ENCODE results near the gene ADGRG6.

ADGRG6 gene

DNA sequence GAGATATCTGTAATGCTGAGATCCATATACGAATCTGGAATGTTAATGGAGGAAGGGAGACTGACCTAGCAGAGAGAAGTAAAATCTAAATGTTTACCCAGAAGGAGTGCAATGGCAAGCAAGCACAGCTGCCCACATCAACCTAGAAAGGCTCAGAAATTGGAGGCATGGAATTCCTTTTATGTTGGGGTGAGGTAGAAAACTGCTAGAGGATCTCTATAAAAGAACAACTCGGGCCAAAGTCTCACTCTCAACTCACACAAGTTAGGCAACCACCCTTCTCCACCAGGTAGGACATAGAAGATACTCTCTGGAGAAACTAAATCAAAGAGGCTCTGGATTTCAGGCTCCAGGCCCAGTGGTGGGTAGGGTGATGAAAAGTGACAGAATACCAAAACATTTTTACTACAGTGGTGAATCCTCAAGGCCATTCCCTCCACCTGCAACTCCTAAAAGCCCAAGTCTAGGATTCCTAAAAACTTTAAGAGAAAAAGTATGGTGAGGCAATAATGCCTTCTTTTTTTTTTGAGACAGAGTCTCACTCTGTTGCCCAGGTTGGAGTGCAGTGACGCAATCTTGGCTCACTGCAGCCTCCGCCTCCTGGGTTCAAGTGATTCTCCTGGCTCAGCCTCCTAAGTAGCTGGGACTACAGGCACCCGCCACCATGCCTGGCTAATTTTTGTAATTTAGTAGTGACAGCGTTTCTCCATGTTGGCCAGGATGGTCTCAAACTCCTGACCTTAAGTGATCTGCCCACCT, 9.5 kb upstream of the ADGRG6 start:
- no peak for DNase-seq

DNA sequence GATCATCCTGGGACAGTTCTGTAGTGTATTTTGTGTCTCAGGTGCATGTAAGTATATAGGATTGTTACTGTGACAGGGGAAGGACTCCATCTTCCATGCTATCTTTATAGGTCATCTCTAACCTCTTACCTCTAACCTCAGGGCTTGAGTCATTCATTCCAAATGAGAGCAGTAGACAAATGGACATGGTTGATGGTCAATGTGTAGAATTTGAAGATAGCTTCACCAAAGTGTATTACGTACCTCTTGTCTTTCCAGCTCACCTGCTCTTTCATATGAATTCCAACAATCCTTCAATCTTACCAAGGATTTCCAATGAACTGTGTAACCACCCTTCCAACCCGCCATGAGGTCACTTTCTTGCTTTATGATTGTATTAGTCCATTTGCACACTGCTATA, 8.7 kb upstream of the ADGRG6 start:
- no peak for DNase-seq

DNA sequence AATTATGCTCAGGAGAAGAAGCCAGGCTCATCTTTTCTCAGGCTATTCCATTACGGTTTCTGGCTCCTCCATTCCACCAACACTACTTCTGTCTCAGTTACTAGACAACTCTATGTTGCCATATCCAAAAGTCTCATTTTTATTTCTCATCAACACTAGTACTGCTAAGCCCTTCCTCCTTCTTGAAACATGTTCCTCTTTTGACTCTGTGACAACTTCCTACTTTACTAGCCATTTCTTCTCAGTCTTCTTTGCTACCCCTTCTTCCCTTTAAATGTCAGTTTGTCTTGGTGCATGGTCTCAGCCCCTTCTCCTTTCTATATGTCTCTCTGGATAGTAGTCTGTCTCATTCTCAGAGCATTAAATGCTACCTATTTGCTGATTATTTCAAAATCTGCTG, 7.1 kb upstream of the ADGRG6 start:
- DNase-seq, result no peak

DNA sequence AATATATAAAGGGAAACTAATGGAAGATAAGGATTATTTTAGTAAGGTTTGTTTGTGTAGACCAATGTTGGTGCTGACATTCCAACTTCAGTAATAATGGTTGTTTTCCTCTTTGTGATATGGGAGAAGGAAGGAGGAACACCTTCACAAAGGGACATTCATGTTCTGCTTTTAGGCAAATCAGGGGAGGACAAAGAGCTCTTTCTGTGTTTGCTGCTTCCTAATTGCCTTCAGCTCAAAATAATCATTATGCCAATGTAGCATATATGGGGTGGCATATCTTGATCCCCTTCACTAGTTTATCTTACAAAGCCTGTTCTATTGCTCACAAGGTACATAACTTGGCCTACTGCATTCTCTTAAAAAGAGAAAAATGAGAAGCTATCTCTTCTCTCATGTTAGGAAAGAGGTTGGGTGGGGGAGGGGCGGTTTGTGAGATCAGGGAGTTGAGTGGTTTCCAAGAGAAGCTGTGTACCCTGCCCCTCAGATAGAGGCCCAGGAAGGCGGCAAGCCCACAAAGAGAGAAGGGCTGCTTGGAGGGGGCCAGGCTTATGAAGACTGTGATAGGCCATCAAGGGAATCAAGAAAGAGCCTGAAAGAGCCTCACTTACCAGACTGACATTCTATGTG, 4.7 kb upstream of the ADGRG6 start:
- no peak for DNase-seq

DNA sequence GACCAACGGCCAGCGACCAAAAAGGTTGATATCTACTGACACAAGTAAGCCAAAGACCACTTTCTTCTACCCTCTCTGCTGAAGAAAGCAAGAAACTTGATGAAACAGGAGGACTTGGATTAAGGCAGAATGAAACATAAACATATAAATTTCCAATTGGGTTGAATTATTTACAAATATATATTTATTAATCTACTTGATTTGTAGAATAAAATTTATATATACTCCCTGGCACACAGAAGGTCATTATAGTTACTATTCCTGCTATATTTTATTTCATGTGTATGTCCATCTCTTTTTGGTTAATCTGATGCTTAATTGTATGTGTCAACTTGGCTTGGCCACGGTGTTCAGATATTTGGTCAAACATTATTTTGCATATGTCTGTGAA, 4.2 kb upstream of the ADGRG6 start:
- DNase-seq, result no peak

DNA sequence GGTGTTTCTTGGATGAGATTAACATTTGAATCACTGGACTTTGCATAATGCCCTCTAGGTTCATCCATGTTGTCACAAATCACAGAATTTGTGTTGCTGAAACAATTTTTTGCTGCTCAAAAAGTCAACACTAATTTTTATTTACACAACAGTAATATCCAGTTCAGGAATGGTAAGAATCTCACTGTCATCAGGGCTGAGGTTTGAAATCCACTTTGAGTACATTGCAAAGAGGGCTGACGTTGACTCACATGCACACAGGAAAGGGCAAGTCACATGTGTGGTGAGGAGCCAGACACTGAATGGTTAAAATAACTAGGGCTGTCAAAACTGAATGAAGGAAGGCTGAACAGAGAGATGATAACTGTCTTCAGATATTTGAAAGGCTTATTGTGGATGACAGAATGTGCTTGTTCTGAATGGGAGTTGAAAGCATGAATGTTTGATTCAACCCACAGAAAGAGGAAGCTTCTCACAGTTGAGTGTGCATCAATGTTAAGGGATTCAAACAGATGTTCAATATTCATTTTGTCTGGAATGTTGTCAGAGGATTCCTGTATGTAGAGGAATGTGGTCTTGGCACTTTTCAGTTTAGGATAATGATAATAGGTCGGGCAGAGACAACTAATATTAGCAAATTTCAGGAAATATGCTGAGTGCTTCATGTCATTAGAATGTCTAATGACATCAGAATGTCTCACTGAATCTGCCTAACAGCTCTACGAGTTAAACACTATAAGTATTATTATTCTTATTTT, 3.6 kb upstream of the ADGRG6 start:
- DNase-seq, result no peak

DNA sequence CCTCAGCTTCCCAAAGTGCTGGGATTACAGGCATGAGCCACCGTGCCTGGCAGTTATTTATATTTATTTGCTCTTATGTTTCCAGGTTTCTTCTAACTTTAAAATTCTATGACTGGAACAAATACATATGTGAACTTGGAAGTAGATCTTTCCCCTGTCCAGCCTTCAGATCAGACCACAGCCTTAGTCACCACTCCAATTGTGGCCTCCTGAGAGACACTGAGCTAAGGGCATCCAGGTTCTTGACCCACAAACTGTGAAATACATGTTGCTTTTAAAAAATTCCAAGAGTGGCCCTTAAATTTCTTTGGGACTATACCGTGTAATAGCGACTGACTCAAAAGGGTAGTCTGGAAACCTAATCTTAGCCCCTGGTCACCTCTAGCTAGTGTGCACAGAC, 1.5 kb upstream of the ADGRG6 start:
- no peak for DNase-seq

DNA sequence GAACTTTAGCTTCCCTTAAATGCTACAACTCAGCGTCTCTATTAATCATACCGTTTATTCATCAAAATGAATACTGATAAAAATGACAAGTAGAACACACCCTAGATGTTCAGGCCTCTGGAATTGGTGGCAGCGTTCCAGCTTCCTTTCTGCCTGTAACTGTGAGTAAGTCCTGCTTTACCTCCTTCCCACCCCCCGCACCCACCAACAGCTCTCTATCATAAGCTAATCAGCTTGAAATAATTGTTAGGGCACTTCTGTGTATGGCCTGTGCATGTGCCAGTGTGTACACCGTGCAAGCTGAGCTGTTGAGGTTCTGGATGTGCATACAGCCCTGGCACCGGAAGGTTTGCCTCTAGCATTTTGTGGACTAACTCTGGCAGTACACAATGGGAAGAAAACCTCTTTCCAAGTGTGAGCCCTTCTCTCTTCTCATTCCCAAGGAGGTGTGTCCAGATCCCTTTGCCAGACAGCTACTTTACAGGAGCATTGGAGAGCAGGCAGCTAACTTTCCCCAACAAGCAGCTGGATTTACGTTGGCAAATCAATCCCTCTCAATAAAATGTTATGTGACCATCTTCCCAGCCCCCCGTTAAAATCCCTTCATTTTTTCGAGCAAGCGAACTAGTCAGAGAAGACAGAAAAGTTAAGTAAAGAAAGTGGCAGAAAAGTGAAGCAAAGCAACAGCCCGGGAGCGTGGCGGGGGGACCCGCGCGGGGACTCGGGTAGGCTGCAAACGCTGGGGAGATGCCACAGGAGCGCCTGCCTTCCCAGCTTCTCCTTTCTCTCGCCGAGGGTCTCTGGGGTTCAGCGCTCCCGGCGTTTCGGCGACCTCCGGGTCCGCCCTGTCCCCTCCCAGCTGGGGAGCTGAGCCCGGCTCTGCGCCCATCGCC, 803 bp upstream of the ADGRG6 start:
- no peak for DNase-seq

DNA sequence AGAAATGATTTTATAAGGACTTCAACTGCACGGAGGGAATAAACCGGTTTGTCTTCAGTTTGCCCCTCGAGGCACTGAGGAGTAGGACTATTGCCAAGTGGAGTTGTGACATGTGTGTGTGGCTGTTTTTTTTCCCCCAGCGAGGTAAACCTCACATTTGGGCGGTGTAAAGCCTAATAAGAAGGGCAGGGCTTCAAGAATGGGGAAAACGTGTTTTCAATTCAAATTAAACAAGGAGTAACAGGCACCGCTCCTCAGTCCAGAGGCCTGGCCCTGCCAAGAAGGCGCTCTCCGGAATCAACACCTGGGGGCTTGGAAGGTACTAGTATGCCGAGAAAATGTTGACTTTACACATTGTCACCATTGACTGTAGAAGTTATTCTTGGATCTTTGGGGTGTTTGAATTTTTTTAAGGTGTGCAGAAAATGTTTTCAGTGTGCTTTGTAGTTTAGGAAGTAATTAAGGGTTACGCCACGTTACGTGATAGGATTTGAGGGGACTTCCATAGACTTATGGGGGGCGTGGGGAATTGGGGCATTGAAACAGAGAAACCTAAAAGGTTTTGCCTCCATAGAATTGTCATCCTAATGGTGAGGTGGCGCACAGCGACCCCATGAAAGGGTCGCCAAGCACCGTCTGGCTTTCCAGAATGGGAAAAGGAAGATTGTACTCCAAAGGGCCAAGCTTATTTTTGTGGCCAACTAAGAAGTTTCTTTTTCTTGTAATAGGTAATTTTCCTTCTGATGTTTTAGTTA, 791 bp downstream of the ADGRG6 start:
- no peak for DNase-seq

DNA sequence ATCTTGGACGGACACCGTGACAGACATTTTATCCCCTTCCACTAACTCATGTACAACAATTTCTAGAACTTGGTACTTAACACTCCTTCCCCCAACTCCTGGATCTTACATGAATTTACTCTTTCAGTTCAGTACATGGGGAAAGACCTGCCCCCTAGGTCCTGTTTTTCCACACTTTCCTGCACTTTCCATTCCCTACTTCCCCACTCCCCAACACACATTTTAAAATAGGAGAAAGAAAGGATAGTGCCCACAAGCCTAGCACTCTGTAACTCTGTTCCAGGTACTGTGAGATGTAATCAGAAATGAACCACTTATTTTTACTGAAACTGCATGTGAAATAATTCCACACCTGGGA, 1.3 kb downstream of the ADGRG6 start:
- DNase-seq, result no peak

DNA sequence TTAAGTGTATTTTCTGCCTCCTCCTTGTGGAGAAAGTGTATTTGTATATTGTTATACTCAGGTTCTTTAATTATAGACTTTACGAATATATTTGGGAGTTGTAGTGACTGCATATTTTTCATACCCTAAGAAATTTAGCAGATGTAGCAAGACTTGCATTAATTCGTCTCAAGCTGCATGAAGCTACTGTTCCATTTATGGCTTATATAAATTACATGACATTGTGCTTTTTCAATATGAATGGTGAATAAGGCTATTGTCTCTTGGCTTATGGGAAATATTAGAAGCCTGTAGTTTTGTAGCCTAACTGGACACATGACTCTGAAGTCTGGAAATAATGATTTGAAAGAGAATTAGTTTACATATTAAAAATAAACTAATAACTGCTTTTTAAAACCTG, 2.4 kb downstream of the ADGRG6 start:
- DNase-seq, result no peak

DNA sequence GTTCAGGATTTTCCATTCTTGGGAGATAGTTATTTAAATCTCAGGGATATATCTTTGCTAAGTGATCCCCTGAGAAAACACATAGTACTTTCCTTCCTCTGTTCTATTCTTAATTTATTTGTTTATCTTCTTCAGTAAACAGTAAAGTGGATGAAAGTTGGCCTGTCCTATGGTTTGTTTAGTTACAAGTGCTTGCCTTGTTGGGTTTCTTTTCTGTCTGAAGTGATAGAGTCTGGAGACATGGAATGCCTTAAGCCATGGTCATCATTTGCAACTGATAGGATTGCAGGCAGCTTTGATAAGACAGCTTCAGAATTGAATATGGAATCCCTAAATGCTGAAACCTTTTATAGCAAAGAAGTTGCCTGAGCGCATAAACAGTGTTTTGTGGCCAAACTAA, 4.9 kb downstream of the ADGRG6 start:
- DNase-seq, result no peak

DNA sequence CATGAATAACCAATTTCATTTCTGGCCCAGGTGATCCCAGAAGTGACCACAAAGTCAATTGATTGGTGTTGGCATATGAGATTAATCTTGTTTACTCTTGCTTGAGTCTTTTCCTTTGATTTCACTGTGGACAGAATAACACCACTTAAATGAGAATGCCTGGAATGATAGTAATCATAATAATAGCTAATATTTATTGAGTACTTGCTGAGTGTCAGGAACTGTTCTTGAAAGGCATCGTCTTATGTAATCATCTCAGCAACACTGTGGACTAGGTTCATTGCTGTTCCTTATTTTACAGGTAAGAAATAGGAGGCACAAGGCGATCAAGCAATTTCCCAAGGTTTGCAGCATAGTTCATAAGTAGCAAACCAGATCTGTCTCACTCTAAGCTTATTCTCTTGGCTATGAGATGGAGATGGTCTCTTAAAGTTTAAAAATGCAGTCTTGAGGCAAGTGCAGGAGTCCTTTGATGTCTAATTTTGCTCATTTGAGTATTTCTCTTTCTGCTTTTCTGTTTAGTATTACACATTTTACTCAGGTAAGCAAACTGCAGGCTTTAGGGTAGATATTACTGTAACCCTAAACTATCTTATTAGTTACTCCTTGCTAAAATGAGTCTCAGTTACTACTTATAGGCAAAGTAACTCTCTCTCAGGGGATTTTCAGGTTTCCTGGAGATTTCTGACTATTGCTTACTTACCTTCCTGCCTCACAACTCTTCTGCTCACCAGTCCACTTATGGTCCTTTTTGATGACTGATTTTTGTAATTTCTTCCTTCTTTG, 6.3 kb downstream of the ADGRG6 start:
- no peak for DNase-seq

DNA sequence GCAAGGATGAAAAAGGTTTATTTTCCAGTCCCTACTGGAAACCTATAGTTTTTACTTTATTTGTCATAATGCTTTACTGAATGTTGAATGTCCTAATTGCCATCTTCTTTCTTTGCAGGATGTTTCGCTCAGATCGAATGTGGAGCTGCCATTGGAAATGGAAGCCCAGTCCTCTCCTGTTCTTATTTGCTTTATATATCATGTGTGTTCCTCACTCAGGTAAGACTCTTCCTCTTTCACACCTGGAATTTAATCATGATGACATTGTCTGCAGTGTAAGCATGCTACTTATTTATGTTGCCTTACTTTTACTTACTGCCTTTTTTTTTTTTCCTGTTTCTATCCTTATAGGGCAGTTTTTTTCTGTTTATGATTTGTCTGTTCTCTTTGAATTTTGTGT, 7.6 kb downstream of the ADGRG6 start:
- no peak for DNase-seq

DNA sequence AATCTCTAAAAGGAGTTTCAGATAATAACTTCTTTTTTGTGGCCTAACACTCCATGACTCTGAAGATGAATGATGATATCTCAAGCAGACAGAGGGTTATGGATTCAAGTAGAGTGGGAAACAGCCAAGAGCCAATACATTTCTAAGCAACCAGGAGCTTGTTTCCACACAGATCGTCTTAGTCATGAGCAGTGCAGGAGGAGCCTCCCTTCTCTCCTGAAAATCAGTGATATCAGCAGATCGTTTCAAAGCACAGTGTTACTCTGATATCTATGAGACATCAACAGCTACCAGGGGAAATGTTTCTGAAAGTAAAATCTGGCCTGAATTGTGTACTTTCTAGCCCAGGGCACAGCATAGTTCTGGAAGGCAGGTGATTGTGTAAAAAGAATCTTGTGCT, 11.5 kb downstream of the ADGRG6 start:
- no peak for DNase-seq

DNA sequence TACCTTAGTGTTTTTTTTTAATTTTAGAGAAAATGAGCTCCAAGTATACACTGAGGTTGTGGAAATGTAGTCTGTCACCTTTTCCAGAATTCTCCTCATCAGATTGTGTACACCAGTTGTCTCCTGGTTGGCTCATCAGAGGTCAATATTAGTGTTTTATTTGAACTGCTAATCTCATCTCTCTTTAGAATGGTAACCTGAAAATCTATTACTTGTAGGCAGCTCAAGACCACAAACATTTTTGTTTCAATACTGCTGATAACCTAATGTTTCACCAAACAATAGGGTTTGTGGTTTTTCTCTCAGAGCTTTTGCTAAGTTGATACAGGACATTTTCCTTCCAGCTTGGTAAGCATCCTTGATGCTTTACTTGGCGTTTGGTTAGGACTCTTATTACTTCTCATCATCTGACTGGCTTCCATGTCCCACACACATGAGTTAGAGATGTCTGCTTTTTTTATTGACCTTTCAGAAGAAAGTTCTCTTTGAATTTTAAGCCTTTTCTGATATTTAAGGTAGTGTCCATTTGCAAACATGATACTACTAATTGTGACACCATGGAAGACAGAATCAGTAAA, 15.1 kb downstream of the ADGRG6 start:
- no peak for DNase-seq

DNA sequence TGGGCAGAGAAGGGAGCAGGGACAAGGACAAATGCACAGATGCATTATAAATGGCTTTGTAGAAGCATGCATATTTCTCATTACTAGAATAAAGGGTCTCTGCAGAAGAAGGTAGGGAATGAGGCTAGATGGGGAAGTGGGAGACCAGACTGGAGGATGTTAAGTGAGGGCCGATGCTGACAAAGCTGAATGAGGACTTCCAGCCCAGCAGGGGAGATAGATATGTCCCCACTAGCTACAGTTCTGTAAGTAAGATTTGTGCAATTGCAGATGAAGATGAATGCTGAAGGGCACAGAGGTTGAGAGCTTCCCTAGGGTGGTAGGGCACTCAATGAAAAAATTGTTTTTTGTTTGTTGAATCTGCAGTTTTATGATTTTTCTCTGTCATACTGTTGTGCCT, 16.9 kb downstream of the ADGRG6 start:
- DNase-seq, result no peak

DNA sequence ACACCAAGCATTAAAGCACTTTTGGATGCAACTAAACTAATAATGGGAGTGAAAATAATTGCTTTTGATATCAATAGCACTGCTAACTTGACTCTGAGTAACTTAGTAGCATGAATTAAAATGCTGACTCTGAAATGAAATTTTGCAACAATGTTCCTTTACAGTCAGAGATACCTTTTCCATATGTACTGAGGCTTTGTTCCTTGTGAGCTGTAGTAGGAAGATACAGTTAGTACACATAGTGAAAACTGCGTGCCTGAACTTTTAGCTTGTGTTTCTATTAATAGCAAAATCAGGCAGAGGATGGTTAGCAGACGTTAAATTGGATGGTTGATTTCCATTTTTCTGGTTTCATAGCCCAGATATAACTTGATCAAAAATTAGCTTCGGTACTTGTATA, 18.6 kb downstream of the ADGRG6 start:
- DNase-seq, result no peak

DNA sequence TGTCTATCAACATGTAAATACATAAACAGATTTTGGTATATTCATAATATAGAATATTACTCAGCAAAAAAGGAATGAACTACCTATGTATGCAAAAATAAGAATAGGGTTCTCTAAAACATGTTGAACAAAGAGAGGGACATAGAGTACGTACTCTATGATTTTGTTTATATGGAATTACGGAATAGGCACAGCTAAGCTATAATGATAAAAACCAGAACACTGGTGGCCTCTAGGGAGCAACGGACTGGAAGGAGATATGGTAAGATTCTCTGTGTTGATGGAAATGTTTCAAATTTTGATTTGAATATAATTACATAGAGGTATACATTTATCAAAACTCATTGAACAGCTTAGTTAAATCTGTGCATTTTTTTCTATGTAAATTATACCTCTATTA, 19.6 kb downstream of the ADGRG6 start:
- no peak for DNase-seq

DNA sequence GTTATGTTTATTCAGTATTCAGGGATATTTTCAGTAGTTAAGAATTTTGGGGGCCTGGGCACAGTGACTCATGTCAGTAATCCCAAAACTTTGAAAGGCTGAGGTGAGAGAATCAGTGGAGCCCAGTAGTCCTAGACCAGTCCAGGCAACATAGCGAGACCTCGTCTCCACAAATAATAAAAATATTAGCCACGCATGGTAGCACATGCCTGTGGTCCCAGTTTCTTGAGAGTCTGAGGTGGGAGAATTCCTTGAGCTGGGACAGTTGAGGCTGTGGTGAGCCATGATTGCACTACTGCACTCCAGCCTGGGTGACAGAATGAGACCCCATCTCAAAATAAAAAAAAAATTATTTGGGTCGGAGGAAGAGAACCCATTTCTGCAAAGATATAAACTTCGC, 20.3 kb downstream of the ADGRG6 start:
- DNase-seq, result no peak

DNA sequence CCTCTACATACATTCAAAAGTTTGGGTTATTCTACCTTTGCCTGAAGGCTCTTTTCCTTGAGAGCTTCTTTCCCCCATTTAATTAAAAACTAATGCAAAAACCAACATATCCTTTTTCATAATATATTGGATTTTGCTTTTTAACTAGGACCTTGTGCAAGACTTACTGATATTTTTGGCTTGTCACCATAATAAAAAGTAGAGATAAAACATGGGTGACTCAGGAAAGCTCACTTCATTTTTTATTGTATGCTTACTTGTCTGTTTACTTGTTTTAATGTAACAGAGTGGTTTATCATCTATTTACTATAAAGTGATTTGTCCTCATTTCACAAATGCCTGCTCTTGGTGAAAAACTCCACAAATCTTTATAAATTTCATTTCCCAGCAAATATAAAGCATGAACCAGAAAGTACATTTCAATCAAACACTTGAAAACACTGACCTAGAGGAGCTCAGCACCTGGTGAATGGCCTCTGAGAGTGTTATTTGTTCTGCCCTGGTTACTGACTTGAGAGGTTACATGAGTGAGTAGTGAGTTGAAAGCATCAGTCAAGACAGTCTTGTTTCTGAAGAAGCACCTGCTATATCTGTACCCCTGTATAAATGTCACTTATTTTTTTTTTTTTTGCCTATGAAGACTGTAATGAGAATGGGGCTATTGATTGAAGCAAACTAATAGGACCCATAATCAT, 20.8 kb downstream of the ADGRG6 start:
- no peak for DNase-seq
